HepG2 (cell line): Measurements from ENCODE around the gene PMEL. TPM values are rescaled to one million over a fixed set of nuclear protein-coding genes. Genes with fewer than 3 reads are reported as not detected.

Source experiments
- FOXJ3 ChIP-seq: sonication (generic); formaldehyde crosslinking; IDR thresholded peaks from 2 replicates; pipeline ENCODE4 v1.4.0; 2020; ENCODE audit warnings: missing genetic modification reagents, mild to moderate bottlenecking, borderline replicate concordance
- MXD3 ChIP-seq: IDR thresholded peaks from 2 replicates; pipeline ENCODE4 v1.6.1; 2016; ENCODE audit warnings: mild to moderate bottlenecking, missing biosample characterization, missing genetic modification reagents
- NCOA2 ChIP-seq: sonication (generic); formaldehyde crosslinking; IDR thresholded peaks from 2 replicates; pipeline ENCODE4 v1.8.0; 2022; ENCODE audit warnings: inconsistent platforms
- NFE2 ChIP-seq: sonication (generic); formaldehyde crosslinking; IDR thresholded peaks from 2 replicates; pipeline ENCODE4 v1.4.0; 2020; ENCODE audit warnings: missing genetic modification reagents
- RBM39 ChIP-seq: fragments of 200-400 bp; formaldehyde crosslinking; IDR thresholded peaks from one replicate; pipeline ENCODE4 v1.6.1; 2018; ENCODE audit warnings: antibody characterized with exemption, mild to moderate bottlenecking, low read depth, low read length; ENCODE audit not compliant: poor library complexity, severe bottlenecking
- SALL1 ChIP-seq: sonication (generic); formaldehyde crosslinking; IDR thresholded peaks from 2 replicates; pipeline ENCODE4 v1.8.0; 2022; ENCODE audit warnings: mild to moderate bottlenecking, missing genetic modification reagents
- SMARCE1 ChIP-seq: fragments of 450-650 bp; IDR thresholded peaks from 2 replicates; pipeline ENCODE4 v1.6.1; 2017; ENCODE audit warnings: borderline replicate concordance
- SUZ12 ChIP-seq: fragments of 150-350 bp; IDR thresholded peaks from 2 replicates; pipeline ENCODE4 v1.6.1; 2014; ENCODE audit warnings: low read depth, low read length
- TBL1XR1 ChIP-seq: fragments of 150-350 bp; IDR thresholded peaks from 2 replicates; pipeline ENCODE4 v1.6.1; 2014; ENCODE audit warnings: borderline replicate concordance, low read length; ENCODE audit not compliant: partially characterized antibody
- TRIM22 ChIP-seq: fragments of 450-650 bp; IDR thresholded peaks from 2 replicates; pipeline ENCODE4 v1.6.1; 2017
- WIZ ChIP-seq: sonication (generic); formaldehyde crosslinking; IDR thresholded peaks from 2 replicates; pipeline ENCODE4 v1.5.1; 2020; ENCODE audit warnings: mild to moderate bottlenecking, missing genetic modification reagents
- ZEB1 ChIP-seq: IDR thresholded peaks from 2 replicates; pipeline ENCODE4 v1.6.1; 2012; ENCODE audit warnings: mild to moderate bottlenecking, low read depth, inconsistent platforms; ENCODE audit not compliant: insufficient replicate concordance
- ZHX2 ChIP-seq, 2 experiments: sonication (generic) in 1 of 2; formaldehyde crosslinking in 1 of 2; IDR thresholded peaks; 2 replicates each; pipeline versions ENCODE4 v1.6.1 to v1.9.0; 2014 to 2022; ENCODE audit warnings: antibody characterized with exemption in 1 of 2, borderline replicate concordance in 1 of 2, inconsistent platforms in 1 of 2, low read depth in 1 of 2, missing genetic modification reagents in 1 of 2
- ZNF333 ChIP-seq: sonication (generic); formaldehyde crosslinking; IDR thresholded peaks from 2 replicates; pipeline ENCODE4 v1.4.0; 2020; ENCODE audit warnings: mild to moderate bottlenecking, missing genetic modification reagents, borderline replicate concordance
- ZNF576 ChIP-seq: sonication (generic); formaldehyde crosslinking; IDR thresholded peaks from 2 replicates; pipeline ENCODE4 v1.4.0; 2020; ENCODE audit warnings: mild to moderate bottlenecking, missing genetic modification reagents
- ZNF616 ChIP-seq: sonication (generic); formaldehyde crosslinking; IDR thresholded peaks from 2 replicates; pipeline ENCODE4 v1.5.0; 2020; ENCODE audit warnings: low read depth, mild to moderate bottlenecking, missing genetic modification reagents
- ZNF619 ChIP-seq: sonication (generic); formaldehyde crosslinking; IDR thresholded peaks from 2 replicates; pipeline ENCODE4 v1.4.0; 2020; ENCODE audit warnings: mild to moderate bottlenecking, missing genetic modification reagents
- ZNF720 ChIP-seq: sonication (generic); formaldehyde crosslinking; IDR thresholded peaks from 2 replicates; pipeline ENCODE4 v1.4.0; 2020; ENCODE audit warnings: missing genetic modification reagents
- ZNF841 ChIP-seq: sonication (generic); formaldehyde crosslinking; IDR thresholded peaks from 2 replicates; pipeline ENCODE4 v1.8.1; 2023; ENCODE audit warnings: missing genetic modification reagents, borderline replicate concordance
- polyA plus RNA-seq, 8 experiments: library from polyadenylated mRNA; depleted of rRNA in 3 of 8; stranded (reverse) in 7 of 8; unstranded in 1 of 8; fragments of >200 nt; fragmentation: Illumina TruSeq in 4 of 8; extraction: Trizol in 4 of 8; gene quantifications; 2 replicates each; pipeline versions ENCODE4 v1.2.1 to v1.2.3, GENCODE V29; 2011 to 2016; ENCODE audit warnings: low read depth in 4 of 8, missing spikeins in 1 of 8, mixed read lengths in 1 of 8; ENCODE audit not compliant: insufficient read depth in 1 of 8
- total RNA-seq, 5 experiments: library from RNA; depleted of rRNA; stranded (reverse); fragments of >200 nt; fragmentation: Illumina TruSeq; extraction: Trizol; gene quantifications; 2 replicates each; pipeline ENCODE4 v1.2.3, GENCODE V29; 2016; ENCODE audit warnings: low read depth in 1 of 5

Gene PMEL
- total and polyA plus RNA-seq, 2 of the 13 experiments (the other 11 are each of a cell fraction or from before 2014, with no cell fraction given), result 0.49 to 3.3 TPM

- TF ChIP-seq WIZ (CRISPR knock-in tag) (no peak), SALL1 (peak; percentile 45; the same call in 1 of the 2 replicates), TRIM22 (no peak), NCOA2 (CRISPR knock-in tag) (0 out of 2 replicates have a peak, but pooled peaks have one; percentile 18), ZNF841 (no peak), ZNF619 (CRISPR knock-in tag) (peak; percentile 51; the same call in 1 of the 2 replicates), TBL1XR1 (no peak), ZHX2 (IDR thresholded peaks at IDR 0.05; ENCODE audit: low read depth) (no peak), ZHX2 (CRISPR knock-in tag; IDR thresholded peaks at IDR 0.05; ENCODE audit: borderline replicate concordance) (0 out of 2 replicates have a peak, but pooled peaks have one; percentile 11), ZNF720 (no peak), FOXJ3 (CRISPR knock-in tag) (no peak), NFE2 (CRISPR knock-in tag) (no peak), MXD3 (CRISPR knock-in tag) (peak; percentile 41; the same call in 1 of the 2 replicates), SMARCE1 (no peak), SUZ12 (no peak), ZNF616 (CRISPR knock-in tag) (peak; percentile 33; the same call in 1 of the 2 replicates), ZNF333 (0 out of 2 replicates have a peak, but pooled peaks have one; percentile 28), ZNF576 (no peak), RBM39 (peak; percentile 45), ZEB1 (no peak)
Observed at GRCh38 chr12:55927588-55928502, 38.0 kb downstream of the PMEL start, which contains the start of gene PYM1 (continued).
